Cerebellar nuclear complex (tissue), 1 donor: ENCODE measurements around the gene RASA4B.
"Not testable (repeated sequence)": the region's sequence is repeated elsewhere in the genome, so short reads cannot be mapped to it uniquely, and the experiment has no call there.

Experiments
- DNase-seq, 2 experiments: peaks; one replicate each; lab custom pipeline; 2025; lab: John Stamatoyannopoulos, UW

The RASA4B gene

DNA sequence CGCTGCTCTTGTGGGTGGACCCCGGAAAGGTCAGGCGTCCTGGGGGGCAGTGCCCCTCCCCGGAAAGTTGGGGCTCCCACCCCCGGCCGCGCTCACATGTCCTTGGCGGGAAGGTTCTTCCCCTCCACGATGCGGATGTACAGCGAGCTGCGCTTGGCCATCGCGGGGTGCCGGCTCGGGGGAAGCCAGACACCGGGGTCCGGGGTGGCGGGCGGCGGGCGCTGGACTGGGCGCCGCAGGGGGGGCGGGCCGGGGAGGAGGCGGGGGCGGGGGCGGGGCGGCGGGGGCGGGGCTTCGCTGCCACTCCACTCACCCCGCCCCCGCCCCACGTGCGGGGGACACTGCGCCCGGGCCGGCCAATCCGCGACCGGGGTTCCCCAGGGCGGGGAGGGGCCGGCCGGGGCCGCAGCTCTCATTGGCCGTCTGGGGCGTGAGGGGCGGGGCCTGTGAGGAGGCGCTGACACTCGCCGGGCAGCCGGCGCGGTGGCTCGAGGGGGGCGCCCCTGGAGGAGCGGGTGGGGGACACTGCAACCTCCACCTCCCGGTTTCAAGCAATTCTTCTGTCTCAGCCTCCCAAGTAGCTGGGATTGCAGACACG lies at the start of gene RASA4B:
Gene RASA4B, minus strand, starts transcription at position 228 of the 598 bp plus-strand sequence. Its CDS starts 67 bp downstream, at position 161.
- not testable (repeated sequence) for DNase-seq

DNA sequence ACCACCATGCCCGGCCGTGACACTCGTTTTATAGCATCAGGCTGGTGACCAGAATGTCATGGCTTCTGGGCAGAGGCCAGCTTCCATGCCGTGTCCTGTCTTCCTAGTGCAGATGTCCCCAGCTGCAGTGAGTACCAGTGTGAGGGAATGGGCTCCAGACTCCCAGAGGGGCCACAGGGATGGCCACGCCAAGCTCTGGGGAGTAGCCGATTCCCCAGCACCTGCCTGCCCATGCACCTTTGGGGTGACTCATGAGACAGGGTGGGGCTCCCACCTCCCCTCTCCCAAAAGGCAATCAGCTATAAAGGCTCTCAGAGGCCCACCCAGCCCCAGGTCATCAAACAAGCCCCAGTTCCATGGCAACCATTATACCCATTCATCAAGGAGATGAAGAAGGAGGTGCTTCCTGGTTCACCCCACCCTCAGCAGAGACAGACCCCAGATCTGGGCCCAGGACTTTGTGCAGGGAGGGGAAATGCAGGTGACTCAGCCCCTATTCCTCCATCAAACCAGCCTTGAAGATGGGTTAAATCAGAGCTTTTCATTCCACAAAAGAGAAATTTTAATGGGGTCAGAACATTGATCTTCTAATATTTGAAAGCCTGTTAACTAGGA lies 33.3 kb upstream of the RASA4B start, which contains the start of gene SPDYE2:
Gene SPDYE2, plus strand, starts transcription at position 419 of the 615 bp plus-strand sequence. CDS start 2,030 bp downstream, outside the sequence.
- not testable (repeated sequence) for DNase-seq

DNA sequence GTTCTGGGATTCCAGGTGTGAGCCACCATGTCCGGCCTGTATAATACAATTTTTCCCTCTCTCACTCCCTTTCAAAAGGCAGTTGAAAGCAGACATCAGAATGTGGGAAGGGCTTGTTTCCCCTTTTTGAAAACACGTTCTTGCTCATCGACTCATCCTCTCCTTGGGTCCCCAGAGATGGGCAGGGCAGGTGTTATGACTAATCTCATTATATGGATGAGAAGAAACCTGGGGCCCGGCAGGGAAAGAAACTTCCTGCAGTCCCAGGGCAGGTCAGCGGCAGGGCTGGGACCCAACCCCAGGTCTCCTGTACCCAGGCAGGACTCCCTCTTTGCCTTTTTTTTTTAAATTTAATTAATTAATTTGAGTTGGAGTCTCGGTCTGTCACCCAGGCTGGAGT lies 28.8 kb upstream of the RASA4B start:
- not testable (repeated sequence) for DNase-seq

- DNase-seq: not testable (repeated sequence)
Measured at GRCh38 chr7:102545288-102545687, 27.7 kb upstream of the RASA4B start.

DNA sequence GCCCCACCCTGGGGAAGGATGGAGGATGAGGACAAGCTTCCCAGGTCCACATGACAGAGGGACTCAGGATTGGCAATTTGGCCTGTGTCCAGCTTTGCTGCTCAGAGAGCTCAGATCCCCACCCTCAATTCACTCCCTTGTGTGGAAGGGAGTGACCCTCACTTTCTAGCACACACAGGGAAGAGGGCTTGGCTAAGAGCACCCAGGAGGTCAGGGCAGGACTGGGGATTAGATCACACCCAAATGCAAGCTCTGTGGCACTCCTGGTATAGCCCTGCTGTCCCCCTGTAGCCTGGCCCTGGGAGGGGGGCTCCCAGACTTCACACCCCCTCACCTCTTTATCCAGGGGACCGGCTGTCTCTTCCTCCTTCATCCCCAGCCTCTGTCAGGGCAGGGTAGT lies 26.8 kb upstream of the RASA4B start:
- DNase-seq: not testable (repeated sequence)

GRCh38 chr7:102543596-102543995 lies 26.0 kb upstream of the RASA4B start, which contains the start of gene UPK3BL2:
TSS of gene UPK3BL2 (minus strand) at chr7:102543696. CDS start at chr7:102543636, 60 bp downstream.
- DNase-seq: not testable (repeated sequence)

DNA sequence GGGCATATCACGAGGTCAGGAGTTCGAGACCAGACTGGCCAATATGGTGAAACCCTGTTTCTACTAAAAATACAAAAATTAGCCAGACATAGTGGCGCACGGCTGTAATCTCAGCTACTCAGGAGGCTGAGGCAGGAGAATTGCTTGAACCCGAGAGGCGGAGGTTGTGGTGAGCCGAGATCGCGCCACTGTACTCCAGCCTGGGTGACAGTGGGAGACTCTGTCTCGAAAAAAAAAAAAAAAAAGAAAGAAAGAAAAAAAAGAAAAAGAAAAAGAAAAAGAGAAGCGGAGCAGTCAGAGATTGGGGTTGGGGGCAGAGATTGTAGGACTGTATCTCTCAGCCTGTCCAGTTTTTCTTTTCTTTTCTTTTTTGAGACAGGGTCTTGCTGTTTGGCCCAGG lies 25.2 kb upstream of the RASA4B start:
- DNase-seq: not testable (repeated sequence)

- DNase-seq: not testable (repeated sequence)
Measured at GRCh38 chr7:102542083-102542482, 24.5 kb upstream of the RASA4B start.

DNA sequence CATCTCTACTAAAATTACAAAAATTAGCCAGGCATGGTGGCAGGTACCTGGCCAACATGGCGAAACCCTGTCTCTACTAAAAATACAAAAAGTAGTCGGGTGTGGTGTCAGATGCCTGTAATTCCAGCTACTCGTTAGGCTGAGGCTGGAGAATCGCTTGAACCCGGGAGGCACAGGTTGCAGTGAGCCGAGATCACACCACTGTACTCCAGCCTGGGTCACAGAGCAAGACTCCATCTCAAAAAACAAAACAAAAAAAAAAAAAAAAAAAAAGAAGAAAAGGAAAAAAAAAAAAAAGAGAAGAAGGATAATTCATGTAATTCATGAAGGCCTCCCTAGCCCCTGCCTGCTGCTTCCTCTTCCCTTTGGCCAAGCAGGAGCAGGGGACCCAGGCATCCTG lies 23.0 kb upstream of the RASA4B start:
- DNase-seq: not testable (repeated sequence)

- DNase-seq: not testable (repeated sequence)
Measured at GRCh38 chr7:102535062-102535615, 17.6 kb upstream of the RASA4B start.

GRCh38 chr7:102532127-102532526 lies 14.6 kb upstream of the RASA4B start:
- not testable (repeated sequence) for DNase-seq

- DNase-seq: not testable (repeated sequence)
Measured at GRCh38 chr7:102531583-102531982, 14.0 kb upstream of the RASA4B start.

DNA sequence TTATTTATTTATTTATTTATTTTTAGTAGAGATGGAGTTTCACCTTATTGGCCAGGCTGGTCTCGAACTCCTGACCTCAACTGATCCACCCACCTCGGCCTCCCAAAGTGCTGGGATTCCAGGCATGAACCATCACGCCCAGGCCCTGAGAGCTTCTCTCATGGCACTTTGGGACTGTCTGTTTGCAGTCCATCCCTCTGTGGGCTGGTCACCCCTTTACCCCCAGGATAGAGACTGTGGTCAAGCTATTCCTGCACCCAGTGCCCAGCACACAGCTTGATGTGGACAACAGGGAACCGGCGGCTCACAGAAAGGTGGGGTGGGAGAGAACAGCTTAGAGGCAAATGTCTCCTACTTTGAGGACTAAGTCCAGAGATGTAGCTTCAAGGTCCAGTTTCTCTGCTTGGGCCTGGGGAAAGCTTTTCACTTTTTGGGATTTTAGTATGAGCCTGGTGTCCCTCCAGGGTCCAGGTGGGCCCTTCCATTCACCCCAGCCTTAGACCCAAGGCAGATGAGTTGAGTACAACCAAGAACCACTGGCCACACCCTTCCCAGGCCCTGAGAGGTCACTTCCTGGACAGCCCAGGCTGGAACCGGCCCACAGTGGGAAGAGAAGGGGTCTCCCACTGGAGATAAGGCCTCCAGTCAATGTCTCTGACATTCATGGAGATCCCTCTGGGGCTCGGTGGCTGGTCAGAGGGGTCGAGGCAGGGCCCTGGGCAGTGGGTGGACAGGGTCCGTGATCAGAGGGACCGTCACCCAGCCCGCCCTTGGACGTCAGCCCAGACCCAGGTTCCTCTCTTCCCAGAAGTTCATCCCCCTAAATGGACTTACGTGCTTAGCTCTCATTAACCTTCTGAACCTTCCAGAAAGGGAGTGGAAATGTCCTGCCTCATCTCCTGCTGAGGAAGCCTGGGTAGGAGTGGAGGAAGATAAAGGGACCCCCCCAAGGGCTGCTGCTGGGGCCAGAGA lies 10.5 kb upstream of the RASA4B start:
- DNase-seq: not testable (repeated sequence)

- DNase-seq: not testable (repeated sequence)
Measured at GRCh38 chr7:102527182-102527581, 9.6 kb upstream of the RASA4B start.

GRCh38 chr7:102524803-102525202 lies 7.2 kb upstream of the RASA4B start:
- not testable (repeated sequence) for DNase-seq

DNA sequence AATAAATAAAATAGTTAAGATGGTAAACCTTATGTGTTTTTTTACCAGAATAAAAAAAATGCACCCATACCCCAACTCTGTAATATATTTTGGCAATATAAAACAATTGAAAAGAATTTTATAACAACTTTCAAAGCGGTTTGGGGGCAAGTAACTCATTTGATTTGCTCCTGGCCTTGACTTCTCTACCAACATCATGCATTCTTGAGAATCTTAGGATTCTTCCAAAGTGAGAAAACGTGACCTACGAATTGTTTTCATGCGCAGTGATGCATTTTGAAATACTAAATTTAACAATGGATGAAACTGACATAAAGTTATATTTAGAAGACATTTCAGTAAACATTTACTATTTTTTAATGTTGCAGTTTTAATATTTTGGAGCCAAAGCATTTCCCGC lies 3.2 kb upstream of the RASA4B start:
- DNase-seq: not testable (repeated sequence)

GRCh38 chr7:102516951-102517350 lies 626 bp downstream of the RASA4B start:
- DNase-seq: not testable (repeated sequence)

- DNase-seq: not testable (repeated sequence)
Measured at GRCh38 chr7:102515889-102516288, 1.7 kb downstream of the RASA4B start.

DNA sequence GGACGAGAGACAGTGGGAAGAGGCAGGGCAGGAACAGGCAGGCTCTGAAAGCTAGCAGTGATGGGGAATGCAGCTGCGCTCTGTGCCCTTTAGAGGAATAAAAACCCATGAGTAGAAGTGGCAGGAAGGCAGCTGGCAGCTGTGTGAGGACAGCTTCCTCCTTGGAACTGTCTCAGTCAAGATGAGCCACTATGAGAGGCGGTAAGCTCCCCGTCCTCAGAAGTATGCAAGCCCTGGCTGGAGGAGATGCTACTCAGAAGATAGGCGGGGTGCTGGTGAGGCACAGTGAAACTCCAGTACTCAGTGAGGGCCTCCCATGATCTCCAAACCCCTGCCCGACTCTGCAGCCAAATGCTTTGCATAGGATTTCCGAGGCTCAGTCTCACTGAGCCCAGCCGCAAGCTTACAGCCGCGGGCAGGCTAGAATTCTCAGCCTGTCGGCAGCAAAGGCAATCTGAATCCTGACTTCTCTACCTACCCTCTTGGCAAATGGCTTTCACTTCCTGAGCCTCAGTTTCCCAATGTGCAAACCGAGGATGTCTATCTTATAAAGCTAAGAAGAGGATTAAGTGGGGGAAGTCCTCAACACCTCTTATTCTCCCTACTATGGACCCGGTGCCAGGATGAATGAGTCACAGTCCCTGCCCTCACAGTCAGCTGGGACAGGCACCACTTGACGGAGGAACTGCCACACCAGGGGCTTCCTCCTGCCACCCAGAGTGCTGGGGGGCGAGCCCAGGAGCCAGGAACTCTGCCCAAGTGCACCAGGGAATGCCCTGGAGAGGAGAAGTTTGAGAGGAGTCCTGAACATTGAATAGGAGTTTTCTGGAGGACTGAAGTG lies 2.5 kb downstream of the RASA4B start:
- DNase-seq: not testable (repeated sequence)

DNA sequence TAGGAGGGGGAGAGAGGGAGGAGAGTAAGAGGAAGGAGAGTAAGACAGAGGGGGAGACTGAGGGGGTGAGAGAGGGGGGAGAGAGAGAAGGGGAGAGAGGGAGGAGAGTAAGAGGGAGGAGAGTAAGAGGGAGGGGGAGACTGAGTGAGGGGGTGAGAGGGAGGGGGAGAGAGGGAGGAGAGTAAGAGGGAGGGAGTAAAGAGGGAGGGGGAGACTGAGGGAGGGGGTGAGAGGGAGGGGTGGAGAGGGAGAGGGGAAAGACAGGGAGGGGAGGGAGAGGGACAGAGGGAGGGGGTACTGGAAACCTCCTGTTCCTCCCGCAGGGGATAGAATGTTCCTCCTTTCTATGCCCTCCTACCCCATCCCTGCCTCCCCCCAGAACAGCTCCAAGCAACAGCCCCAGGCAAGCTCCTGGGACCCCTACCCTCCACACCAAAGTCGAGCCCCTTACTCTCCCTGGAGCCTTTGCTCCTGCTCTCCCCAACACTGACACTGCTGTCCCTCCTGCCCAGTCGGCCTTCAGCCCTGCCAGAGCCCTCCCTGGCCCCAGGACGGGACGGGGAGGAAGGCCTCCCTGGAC lies 4.8 kb downstream of the RASA4B start:
- DNase-seq: not testable (repeated sequence)
